ENCODE measurements around the gene TANK. TPM values are rescaled to one million over a fixed set of nuclear protein-coding genes. Genes with fewer than 3 reads are reported as not detected.

Gene TANK
- total RNA-seq, 2 donors from 2014 or later = 50.4 to 51.0 TPM

GRCh38 chr2:161199912-161200701 lies 39.9 kb downstream of the TANK start:
- no peaks in the 10 kb centered on the region for H3K27me3 ChIP-seq (replicated peaks; ENCODE audit: insufficient read depth)
- H3K4me1 ChIP-seq (replicated peaks) = no peaks in the 10 kb centered on the region
- H3K9me3 ChIP-seq = no peaks in the 10 kb centered on the region
- H3K36me3 ChIP-seq = peaks cover 0 to 3% of the 10 kb centered on the region in 2 donors
- 95% methylated on average over 4 of the region's 4 CpGs for WGBS
- DNase-seq (ENCODE audit: low spot score) = no peak
- TF ChIP-seq POLR2A (IDR thresholded peaks at IDR 0.05) (no peak), CTCF (IDR thresholded peaks at IDR 0.05) (no peak), POLR2AphosphoS5 (IDR thresholded peaks at IDR 0.05) (no peak)
- H3K4me3 ChIP-seq = no peak overlapping the region
- intact Hi-C loops (cut with DNase I) = no loop called here
- H3K27ac ChIP-seq = no peak overlapping the region

- Histone ChIP-seq H3K4me3 (no peak overlapping the region), H3K36me3 (peaks cover 0 to 3% of the 10 kb centered on the region in 2 donors), H3K27ac (no peak overlapping the region), H3K4me1 (replicated peaks) (no peaks in the 10 kb centered on the region), H3K9me3 (no peaks in the 10 kb centered on the region), H3K27me3 (replicated peaks; ENCODE audit: insufficient read depth) (no peaks in the 10 kb centered on the region)
- DNase-seq (ENCODE audit: low spot score) = no peak
- intact Hi-C loops (cut with DNase I) = no loop called here
- 86% methylated on average over 3 of the region's 3 CpGs for WGBS
- TF ChIP-seq POLR2AphosphoS5 (IDR thresholded peaks at IDR 0.05) (no peak), POLR2A (IDR thresholded peaks at IDR 0.05) (no peak), CTCF (IDR thresholded peaks at IDR 0.05) (no peak)
These were observed 44.6 kb downstream of the TANK start for GRCh38 chr2:161204846-161205245.

GRCh38 chr2:161206471-161207032 lies 46.3 kb downstream of the TANK start:
- 71% methylated on average over 1 of the region's 1 CpG for WGBS
- intact Hi-C loops (cut with DNase I) = no loop called here
- Histone ChIP-seq H3K36me3 (peaks cover 0 to 3% of the 10 kb centered on the region in 2 donors), H3K9me3 (no peaks in the 10 kb centered on the region), H3K27me3 (replicated peaks; ENCODE audit: insufficient read depth) (no peaks in the 10 kb centered on the region), H3K27ac (no peak overlapping the region), H3K4me3 (no peak overlapping the region), H3K4me1 (replicated peaks) (no peaks in the 10 kb centered on the region)
- DNase-seq (ENCODE audit: low spot score) = no peak
- TF ChIP-seq POLR2AphosphoS5 (IDR thresholded peaks at IDR 0.05) = no peak
- no peak for TF ChIP-seq POLR2A (IDR thresholded peaks at IDR 0.05)
- TF ChIP-seq CTCF (IDR thresholded peaks at IDR 0.05) = no peak

- Histone ChIP-seq H3K36me3 (peaks cover 0 to 3% of the 10 kb centered on the region in 2 donors), H3K4me3 (no peak overlapping the region), H3K9me3 (no peaks in the 10 kb centered on the region), H3K4me1 (replicated peaks) (no peaks in the 10 kb centered on the region), H3K27ac (no peak overlapping the region), H3K27me3 (replicated peaks; ENCODE audit: insufficient read depth) (no peaks in the 10 kb centered on the region)
- WGBS = 89% methylated on average over 1 of the region's 1 CpG
- TF ChIP-seq POLR2AphosphoS5 (IDR thresholded peaks at IDR 0.05) (no peak), POLR2A (IDR thresholded peaks at IDR 0.05) (no peak), CTCF (IDR thresholded peaks at IDR 0.05) (no peak)
- intact Hi-C loops (cut with DNase I) = no loop called here
- DNase-seq (ENCODE audit: low spot score) = no peak
These were observed 47.7 kb downstream of the TANK start for GRCh38 chr2:161207941-161208340.
